HEK293 (cell line): ENCODE results near the gene FXYD3.

Experiments used
- CTCF ChIA-PET: fragments of 350-600 bp; formaldehyde crosslinking; extraction: SDS; loops from one replicate; lab custom pipeline; 2021; ENCODE audit warnings: antibody characterized with exemption; lab: Yijun Ruan, JAX
- POLR2A ChIA-PET: fragments of 300-600 bp; formaldehyde crosslinking; extraction: SDS; loops from one replicate; lab custom pipeline; 2020; ENCODE audit warnings: antibody characterized with exemption, inconsistent platforms; lab: Yijun Ruan, JAX
- H3K27ac ChIP-seq: fragments of 200-500 bp; sonication (Bioruptor generic); 2 replicates; pipeline ENCODE4 v1.5.1; 2014; ENCODE audit warnings: low read depth, low read length, control low read depth, inconsistent platforms; ENCODE audit errors: extremely low read depth
- H3K36me3 ChIP-seq, 2 experiments: fragments of 200-500 bp in 1 of 2; sonication (Bioruptor generic) in 1 of 2; 1 replicate in 1 of 2; 2 replicates in 1 of 2; pipeline ENCODE4 v1.5.1; 2014 to 2017; ENCODE audit warnings: inconsistent platforms in 2 of 2, low read length in 2 of 2; ENCODE audit not compliant: control insufficient read depth in 2 of 2, insufficient read depth in 1 of 2
- H3K4me1 ChIP-seq: fragments of 200-500 bp; sonication (Bioruptor generic); 2 replicates; pipeline ENCODE4 v1.5.1; 2014; ENCODE audit warnings: mild to moderate bottlenecking, low read length, inconsistent platforms; ENCODE audit not compliant: control insufficient read depth, insufficient read depth
- H3K4me3 ChIP-seq: 2 replicates; pipeline ENCODE4 v1.5.1; 2011; ENCODE audit warnings: low read depth, mild to moderate bottlenecking, control low read depth, low read length, moderate library complexity
- H3K9me3 ChIP-seq: fragments of 200-500 bp; sonication (Bioruptor generic); 2 replicates; pipeline ENCODE4 v1.5.1; 2014; ENCODE audit warnings: low read depth, low read length, inconsistent platforms; ENCODE audit not compliant: control insufficient read depth, insufficient read depth
- BCL11A ChIP-seq: fragments of 450-650 bp; formaldehyde crosslinking; IDR thresholded peaks from 2 replicates; pipeline ENCODE4 v1.5.1; 2016; ENCODE audit warnings: low read depth, missing biosample characterization, missing genetic modification characterization
- GFI1B ChIP-seq: fragments of 450-650 bp; formaldehyde crosslinking; IDR thresholded peaks from 2 replicates; pipeline ENCODE4 v1.5.1; 2016; ENCODE audit warnings: missing biosample characterization, missing genetic modification characterization
- GLI2 ChIP-seq: fragments of 450-650 bp; formaldehyde crosslinking; IDR thresholded peaks from 2 replicates; pipeline ENCODE4; 2017; ENCODE audit warnings: missing biosample characterization, missing genetic modification characterization, low read depth, borderline replicate concordance
- SETDB1 ChIP-seq: IDR thresholded peaks from one replicate; pipeline ENCODE4 v1.6.1; 2017; ENCODE audit warnings: mild to moderate bottlenecking, low read length, moderate library complexity, mixed read lengths; ENCODE audit not compliant: insufficient read length
- YY2 ChIP-seq: fragments of 450-650 bp; formaldehyde crosslinking; IDR thresholded peaks from 2 replicates; pipeline ENCODE4 v1.5.1; 2016; ENCODE audit warnings: missing biosample characterization, missing genetic modification characterization
- ZBTB7A ChIP-seq: fragments of 450-650 bp; formaldehyde crosslinking; IDR thresholded peaks from 2 replicates; pipeline ENCODE4 v1.5.1; 2016; ENCODE audit warnings: low read depth, missing biosample characterization, missing genetic modification characterization
- ZFP37 ChIP-seq: fragments of 450-650 bp; formaldehyde crosslinking; IDR thresholded peaks from 2 replicates; pipeline ENCODE4 v1.5.1; 2016; ENCODE audit warnings: missing biosample characterization, missing genetic modification characterization
- ZFP41 ChIP-seq: fragments of 450-650 bp; formaldehyde crosslinking; IDR thresholded peaks from 2 replicates; pipeline ENCODE4 v1.5.1; 2016; ENCODE audit warnings: missing biosample characterization, missing genetic modification characterization, borderline replicate concordance
- ZNF10 ChIP-seq: fragments of 450-650 bp; formaldehyde crosslinking; IDR thresholded peaks from 2 replicates; pipeline ENCODE4 v1.5.1; 2017; ENCODE audit warnings: missing biosample characterization, missing genetic modification characterization
- ZNF133 ChIP-seq: fragments of 450-650 bp; formaldehyde crosslinking; IDR thresholded peaks from 2 replicates; pipeline ENCODE4 v1.5.1; 2016; ENCODE audit warnings: missing biosample characterization, missing genetic modification characterization
- ZNF19 ChIP-seq: fragments of 450-650 bp; formaldehyde crosslinking; IDR thresholded peaks from 2 replicates; pipeline ENCODE4; 2016; ENCODE audit warnings: missing biosample characterization, missing genetic modification characterization, low read depth
- ZNF214 ChIP-seq: fragments of 450-650 bp; formaldehyde crosslinking; IDR thresholded peaks from 2 replicates; pipeline ENCODE4 v1.5.1; 2017; ENCODE audit warnings: missing biosample characterization, mild to moderate bottlenecking, missing genetic modification characterization, borderline replicate concordance
- ZNF302 ChIP-seq: fragments of 450-650 bp; formaldehyde crosslinking; IDR thresholded peaks from 2 replicates; pipeline ENCODE4 v1.5.1; 2016; ENCODE audit warnings: missing biosample characterization, missing genetic modification characterization, low read depth
- ZNF335 ChIP-seq: fragments of 450-650 bp; formaldehyde crosslinking; conservative IDR thresholded peaks from 2 replicates; pipeline ENCODE4 v1.5.1; 2016; ENCODE audit warnings: missing biosample characterization, missing genetic modification characterization
- ZNF37A ChIP-seq: fragments of 450-650 bp; IDR thresholded peaks from 2 replicates; pipeline ENCODE4 v1.5.1; 2018; ENCODE audit warnings: missing biosample characterization, missing genetic modification characterization
- ZNF404 ChIP-seq: fragments of 450-650 bp; formaldehyde crosslinking; IDR thresholded peaks from 2 replicates; pipeline ENCODE4 v1.5.1; 2017; ENCODE audit warnings: missing biosample characterization, missing genetic modification characterization
- ZNF423 ChIP-seq: fragments of 450-650 bp; formaldehyde crosslinking; IDR thresholded peaks from 2 replicates; pipeline ENCODE4 v1.5.1; 2016; ENCODE audit warnings: missing biosample characterization, missing genetic modification characterization
- ZNF529 ChIP-seq: fragments of 450-650 bp; formaldehyde crosslinking; IDR thresholded peaks from 2 replicates; pipeline ENCODE4 v1.5.1; 2017; ENCODE audit warnings: missing genetic modification characterization, missing biosample characterization; ENCODE audit not compliant: insufficient replicate concordance
- ZNF677 ChIP-seq: fragments of 450-650 bp; IDR thresholded peaks from 2 replicates; pipeline ENCODE4 v1.5.0; 2018; ENCODE audit warnings: missing biosample characterization, mild to moderate bottlenecking, missing genetic modification characterization, moderate library complexity
- ZNF785 ChIP-seq: fragments of 450-650 bp; formaldehyde crosslinking; IDR thresholded peaks from 2 replicates; pipeline ENCODE4 v1.5.1; 2016; ENCODE audit warnings: missing biosample characterization, missing genetic modification characterization
- ZNF791 ChIP-seq: fragments of 450-650 bp; formaldehyde crosslinking; IDR thresholded peaks from 2 replicates; pipeline ENCODE4 v1.5.1; 2016; ENCODE audit warnings: missing biosample characterization, missing genetic modification characterization
- TF ChIP-seq, protein P1 (sequence below): fragments of 450-650 bp; formaldehyde crosslinking; IDR thresholded peaks from 2 replicates; pipeline ENCODE4 v1.5.1; 2016; ENCODE audit warnings: missing biosample characterization, missing genetic modification characterization
- TF ChIP-seq, protein P2 (sequence below): sonication (generic); formaldehyde crosslinking; IDR thresholded peaks from 2 replicates; pipeline ENCODE4 v1.8.1; 2022; ENCODE audit warnings: mild to moderate bottlenecking, moderate library complexity, missing genetic modification reagents
- TF ChIP-seq, protein P3 (sequence below): fragments of 450-650 bp; formaldehyde crosslinking; IDR thresholded peaks from 2 replicates; pipeline ENCODE4 v1.5.1; 2016; ENCODE audit warnings: missing biosample characterization, missing genetic modification characterization
- TF ChIP-seq, protein P4 (sequence below): fragments of 450-650 bp; formaldehyde crosslinking; optimal IDR thresholded peaks from 2 replicates; pipeline ENCODE3; 2016; ENCODE audit warnings: missing biosample characterization, mild to moderate bottlenecking, missing genetic modification characterization
- TF ChIP-seq, protein P5 (sequence below): fragments of 450-650 bp; formaldehyde crosslinking; IDR thresholded peaks from 2 replicates; pipeline ENCODE4 v1.5.1; 2016; ENCODE audit warnings: missing biosample characterization, missing genetic modification characterization
- TF ChIP-seq, protein P6 (sequence below): fragments of 450-650 bp; formaldehyde crosslinking; conservative IDR thresholded peaks from 2 replicates; pipeline ENCODE4 v1.5.1; 2016; ENCODE audit warnings: low read depth, missing biosample characterization, missing genetic modification characterization

Gene FXYD3

DNA sequence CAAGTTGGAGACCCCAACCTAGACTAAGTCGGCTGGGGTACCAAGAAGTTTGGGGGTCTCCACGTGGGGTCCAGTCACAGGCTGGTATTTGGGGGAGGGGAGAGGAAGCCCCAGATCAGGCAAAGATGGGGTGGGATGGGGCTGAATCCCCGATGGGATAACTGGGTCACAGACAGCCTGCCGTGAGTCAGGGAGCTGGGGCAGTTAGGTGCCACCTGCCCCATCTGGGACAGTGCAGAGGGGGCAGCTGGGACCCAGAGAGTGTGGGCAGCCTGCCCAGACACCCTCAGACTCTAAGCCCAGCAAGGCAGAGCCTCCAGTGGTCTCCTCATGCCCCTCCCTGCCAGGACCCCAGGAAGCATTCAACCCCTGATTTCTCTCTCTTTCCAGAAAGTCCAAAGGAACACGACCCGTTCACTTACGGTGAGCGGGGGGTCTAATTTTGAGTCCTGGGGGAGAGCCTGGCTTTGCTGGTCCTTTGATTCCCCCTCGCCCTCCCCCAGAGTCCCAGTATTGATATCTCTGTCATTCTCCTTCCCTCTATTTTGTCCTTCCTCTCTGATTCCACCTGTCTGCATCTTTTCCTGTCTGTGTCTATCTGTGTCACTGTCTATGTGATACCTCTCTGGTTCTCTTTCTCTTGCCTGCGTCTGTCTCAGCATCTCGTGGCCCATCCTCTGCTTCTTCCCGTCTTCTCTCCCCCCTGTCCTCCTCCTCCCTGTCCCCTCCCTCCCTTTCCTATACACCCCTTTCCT lies 24.8 kb downstream of the FXYD3 start:
- Histone ChIP-seq H3K4me1 (peaks cover 34% of the 10 kb centered on the region), H3K9me3 (no peaks in the 10 kb centered on the region), H3K4me3 (no peak overlapping the region), H3K36me3 (no peaks in the 10 kb centered on the region; a peak in 1 of 3 replicates), H3K27ac (no peak overlapping the region)
- ChIA-PET CTCF (interaction anchor here (0.5 to 4.7 kb wide), 26 partner anchors 10 to 501 kb away, joined by 3 to 82 read pairs (median 8); partner anchors contain the start of genes FXYD3 and FXYD5), POLR2A (interaction anchor here (0.7 to 1.9 kb wide), 17 partner anchors 13 to 990 kb away, joined by 3 to 26 read pairs (median 3); partner anchors contain the start of genes FAM187B, FXYD5, LIN37 and ZNF30)
- no peak for TF ChIP-seq ZNF529 (tag by site-specific recombination)
- no peak for TF ChIP-seq GLI2 (tag by site-specific recombination)
- TF ChIP-seq ZNF677 (tag by site-specific recombination): no peak
- TF ChIP-seq, protein P1, sequence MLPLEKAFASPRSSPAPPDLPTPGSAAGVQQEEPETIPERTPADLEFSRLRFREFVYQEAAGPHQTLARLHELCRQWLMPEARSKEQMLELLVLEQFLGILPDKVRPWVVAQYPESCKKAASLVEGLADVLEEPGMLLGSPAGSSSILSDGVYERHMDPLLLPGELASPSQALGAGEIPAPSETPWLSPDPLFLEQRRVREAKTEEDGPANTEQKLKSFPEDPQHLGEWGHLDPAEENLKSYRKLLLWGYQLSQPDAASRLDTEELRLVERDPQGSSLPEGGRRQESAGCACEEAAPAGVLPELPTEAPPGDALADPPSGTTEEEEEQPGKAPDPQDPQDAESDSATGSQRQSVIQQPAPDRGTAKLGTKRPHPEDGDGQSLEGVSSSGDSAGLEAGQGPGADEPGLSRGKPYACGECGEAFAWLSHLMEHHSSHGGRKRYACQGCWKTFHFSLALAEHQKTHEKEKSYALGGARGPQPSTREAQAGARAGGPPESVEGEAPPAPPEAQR (tag by site-specific recombination): 0 out of 2 replicates have a peak, but pooled peaks have one; percentile 76
- TF ChIP-seq BCL11A (tag by site-specific recombination): no peak
- TF ChIP-seq ZFP41 (tag by site-specific recombination): no peak
- TF ChIP-seq, protein P2, sequence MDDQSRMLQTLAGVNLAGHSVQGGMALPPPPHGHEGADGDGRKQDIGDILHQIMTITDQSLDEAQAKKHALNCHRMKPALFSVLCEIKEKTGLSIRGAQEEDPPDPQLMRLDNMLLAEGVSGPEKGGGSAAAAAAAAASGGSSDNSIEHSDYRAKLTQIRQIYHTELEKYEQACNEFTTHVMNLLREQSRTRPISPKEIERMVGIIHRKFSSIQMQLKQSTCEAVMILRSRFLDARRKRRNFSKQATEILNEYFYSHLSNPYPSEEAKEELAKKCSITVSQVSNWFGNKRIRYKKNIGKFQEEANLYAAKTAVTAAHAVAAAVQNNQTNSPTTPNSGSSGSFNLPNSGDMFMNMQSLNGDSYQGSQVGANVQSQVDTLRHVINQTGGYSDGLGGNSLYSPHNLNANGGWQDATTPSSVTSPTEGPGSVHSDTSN (CRISPR knock-in tag): no peak
- no peak for TF ChIP-seq ZNF37A (tag by site-specific recombination)
- TF ChIP-seq ZNF133 (tag by site-specific recombination): no peak
- no peak for TF ChIP-seq ZNF214 (tag by site-specific recombination)
- TF ChIP-seq ZNF404 (tag by site-specific recombination): no peak
- TF ChIP-seq, protein P3, sequence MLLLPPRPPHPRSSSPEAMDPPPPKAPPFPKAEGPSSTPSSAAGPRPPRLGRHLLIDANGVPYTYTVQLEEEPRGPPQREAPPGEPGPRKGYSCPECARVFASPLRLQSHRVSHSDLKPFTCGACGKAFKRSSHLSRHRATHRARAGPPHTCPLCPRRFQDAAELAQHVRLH: no peak
- TF ChIP-seq, protein P4, sequence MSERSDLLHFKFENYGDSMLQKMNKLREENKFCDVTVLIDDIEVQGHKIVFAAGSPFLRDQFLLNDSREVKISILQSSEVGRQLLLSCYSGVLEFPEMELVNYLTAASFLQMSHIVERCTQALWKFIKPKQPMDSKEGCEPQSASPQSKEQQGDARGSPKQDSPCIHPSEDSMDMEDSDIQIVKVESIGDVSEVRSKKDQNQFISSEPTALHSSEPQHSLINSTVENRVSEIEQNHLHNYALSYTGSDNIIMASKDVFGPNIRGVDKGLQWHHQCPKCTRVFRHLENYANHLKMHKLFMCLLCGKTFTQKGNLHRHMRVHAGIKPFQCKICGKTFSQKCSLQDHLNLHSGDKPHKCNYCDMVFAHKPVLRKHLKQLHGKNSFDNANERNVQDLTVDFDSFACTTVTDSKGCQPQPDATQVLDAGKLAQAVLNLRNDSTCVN: no peak
- TF ChIP-seq ZNF335 (tag by site-specific recombination): no peak
- TF ChIP-seq, protein P5, sequence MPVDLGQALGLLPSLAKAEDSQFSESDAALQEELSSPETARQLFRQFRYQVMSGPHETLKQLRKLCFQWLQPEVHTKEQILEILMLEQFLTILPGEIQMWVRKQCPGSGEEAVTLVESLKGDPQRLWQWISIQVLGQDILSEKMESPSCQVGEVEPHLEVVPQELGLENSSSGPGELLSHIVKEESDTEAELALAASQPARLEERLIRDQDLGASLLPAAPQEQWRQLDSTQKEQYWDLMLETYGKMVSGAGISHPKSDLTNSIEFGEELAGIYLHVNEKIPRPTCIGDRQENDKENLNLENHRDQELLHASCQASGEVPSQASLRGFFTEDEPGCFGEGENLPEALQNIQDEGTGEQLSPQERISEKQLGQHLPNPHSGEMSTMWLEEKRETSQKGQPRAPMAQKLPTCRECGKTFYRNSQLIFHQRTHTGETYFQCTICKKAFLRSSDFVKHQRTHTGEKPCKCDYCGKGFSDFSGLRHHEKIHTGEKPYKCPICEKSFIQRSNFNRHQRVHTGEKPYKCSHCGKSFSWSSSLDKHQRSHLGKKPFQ (tag by site-specific recombination): no peak
- TF ChIP-seq ZFP37: 0 out of 2 replicates have a peak, but pooled peaks have one; percentile 48
- peak; percentile 85; the same call in 1 of the 2 replicates for TF ChIP-seq ZNF791 (tag by site-specific recombination)
- no peak for TF ChIP-seq ZNF10 (tag by site-specific recombination)
- TF ChIP-seq GFI1B (tag by site-specific recombination): no peak
- TF ChIP-seq ZNF785 (tag by site-specific recombination): peak; percentile 70; the same call in 1 of the 2 replicates
- no peak for TF ChIP-seq SETDB1
- TF ChIP-seq ZNF423 (tag by site-specific recombination): no peak
- TF ChIP-seq, protein P6, sequence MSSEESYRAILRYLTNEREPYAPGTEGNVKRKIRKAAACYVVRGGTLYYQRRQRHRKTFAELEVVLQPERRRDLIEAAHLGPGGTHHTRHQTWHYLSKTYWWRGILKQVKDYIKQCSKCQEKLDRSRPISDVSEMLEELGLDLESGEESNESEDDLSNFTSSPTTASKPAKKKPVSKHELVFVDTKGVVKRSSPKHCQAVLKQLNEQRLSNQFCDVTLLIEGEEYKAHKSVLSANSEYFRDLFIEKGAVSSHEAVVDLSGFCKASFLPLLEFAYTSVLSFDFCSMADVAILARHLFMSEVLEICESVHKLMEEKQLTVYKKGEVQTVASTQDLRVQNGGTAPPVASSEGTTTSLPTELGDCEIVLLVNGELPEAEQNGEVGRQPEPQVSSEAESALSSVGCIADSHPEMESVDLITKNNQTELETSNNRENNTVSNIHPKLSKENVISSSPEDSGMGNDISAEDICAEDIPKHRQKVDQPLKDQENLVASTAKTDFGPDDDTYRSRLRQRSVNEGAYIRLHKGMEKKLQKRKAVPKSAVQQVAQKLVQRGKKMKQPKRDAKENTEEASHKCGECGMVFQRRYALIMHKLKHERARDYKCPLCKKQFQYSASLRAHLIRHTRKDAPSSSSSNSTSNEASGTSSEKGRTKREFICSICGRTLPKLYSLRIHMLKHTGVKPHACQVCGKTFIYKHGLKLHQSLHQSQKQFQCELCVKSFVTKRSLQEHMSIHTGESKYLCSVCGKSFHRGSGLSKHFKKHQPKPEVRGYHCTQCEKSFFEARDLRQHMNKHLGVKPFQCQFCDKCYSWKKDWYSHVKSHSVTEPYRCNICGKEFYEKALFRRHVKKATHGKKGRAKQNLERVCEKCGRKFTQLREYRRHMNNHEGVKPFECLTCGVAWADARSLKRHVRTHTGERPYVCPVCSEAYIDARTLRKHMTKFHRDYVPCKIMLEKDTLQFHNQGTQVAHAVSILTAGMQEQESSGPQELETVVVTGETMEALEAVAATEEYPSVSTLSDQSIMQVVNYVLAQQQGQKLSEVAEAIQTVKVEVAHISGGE: no peak
- TF ChIP-seq ZNF302 (tag by site-specific recombination): no peak
- TF ChIP-seq ZNF19 (tag by site-specific recombination): no peak
- no peak; the same call in 1 of the 2 replicates for TF ChIP-seq YY2 (tag by site-specific recombination)
- peak; percentile 70; the same call in 1 of the 2 replicates for TF ChIP-seq ZBTB7A (tag by site-specific recombination)
